Right ventricle myocardium inferior (tissue), 1 donor: Measurements from ENCODE around the gene BTBD2. TPM values are rescaled to one million over a fixed set of nuclear protein-coding genes. Genes with fewer than 3 reads are reported as not detected.
"Not testable (repeated sequence)": the region's sequence is repeated elsewhere in the genome, so short reads cannot be mapped to it uniquely, and the experiment has no call there.

Experiments
- ATAC-seq: fragments of 200-7000 bp; cut with Tn5 transposase; one replicate; pipeline ENCODE4 v1.9.1; 2020; ENCODE audit warnings: mild to moderate bottlenecking, moderate library complexity
- DNase-seq: peaks from one replicate; pipeline ENCODE4 v3.0.0; 2021; ENCODE audit errors: missing footprints
- intact Hi-C: fragments of 100-400 bp; cut with DNase I; formaldehyde crosslinking; loops from one replicate; pipeline ENCODE4 v1.11.0; 2022
- total RNA-seq: library from RNA; stranded (reverse); fragmentation: NEBNext Ultra II Directional; extraction: Animal tissue kit (Norgen Biotek cat#: 25700); gene quantifications from one replicate; pipeline ENCODE4 v1.2.1, GENCODE V29; 2021
- donor health status: DM: no; HTN: yes; CAD: no; lungs with severe emphysema.

Gene BTBD2
- total RNA-seq, 1 donor from 2014 or later: 48.7 TPM

- ATAC-seq (no peak), DNase-seq (no peak)
- intact Hi-C loops: no loop called here
These were observed 22.7 kb downstream of the BTBD2 start for GRCh38 chr19:1992759-1993260.

- intact Hi-C loops: no loop called here
- ATAC-seq (no peak), DNase-seq (no peak)
These were observed 24.2 kb downstream of the BTBD2 start for GRCh38 chr19:1991018-1991913.

GRCh38 chr19:1990230-1991017 is 25.1 kb downstream of the BTBD2 start:
- intact Hi-C loops: no loop called here
- DNase-seq (no peak), ATAC-seq (no peak)

GRCh38 chr19:1989513-1990229 is 25.8 kb downstream of the BTBD2 start:
- DNase-seq (no peak), ATAC-seq (no peak)

GRCh38 chr19:1988464-1988863 is 27.1 kb downstream of the BTBD2 start:
- intact Hi-C loops: not testable (repeated sequence)

More at GRCh38 chr19:1989513-1990229, 25.8 kb downstream of the BTBD2 start:
- intact Hi-C loops: no loop called here

GRCh38 chr19:1987197-1988187 is 28.0 kb downstream of the BTBD2 start:
- ATAC-seq (no peak), DNase-seq (no peak)
- intact Hi-C loops: no loop called here

More at GRCh38 chr19:1988464-1988863, 27.1 kb downstream of the BTBD2 start:
- not testable (repeated sequence) for ATAC-seq
- DNase-seq: peak; percentile 11

- DNase-seq (no peak), ATAC-seq (peak; percentile 17)
- intact Hi-C loops: no loop called here
These were observed 29.0 kb downstream of the BTBD2 start for GRCh38 chr19:1986357-1987162.

- DNase-seq (no peak), ATAC-seq (peak; percentile 3)
- intact Hi-C loops: no loop called here
These were observed 29.7 kb downstream of the BTBD2 start for GRCh38 chr19:1985588-1986356.

- no peak for DNase-seq
- no peak for ATAC-seq
- intact Hi-C loops: no loop called here
These were observed 31.2 kb downstream of the BTBD2 start for GRCh38 chr19:1984357-1984756.

GRCh38 chr19:1981253-1981652 is 34.3 kb downstream of the BTBD2 start:
- DNase-seq (no peak), ATAC-seq (no peak)
- intact Hi-C loops: no loop called here

GRCh38 chr19:1980809-1981181 is 34.7 kb downstream of the BTBD2 start:
- DNase-seq: no peak
- intact Hi-C loops: no loop called here

GRCh38 chr19:1980091-1980808 is 35.3 kb downstream of the BTBD2 start:
- no peak for ATAC-seq
- intact Hi-C loops: no loop called here
- no peak for DNase-seq

More at GRCh38 chr19:1980809-1981181, 34.7 kb downstream of the BTBD2 start:
- no peak for ATAC-seq

- ATAC-seq: peak; percentile 7
- no peak for DNase-seq
- intact Hi-C loops: no loop called here
These were observed 35.9 kb downstream of the BTBD2 start for GRCh38 chr19:1979642-1980041.

- peak; percentile 55 for DNase-seq
- intact Hi-C loops: no loop called here
- ATAC-seq: no peak
These were observed 36.5 kb downstream of the BTBD2 start for GRCh38 chr19:1979017-1979416.

- DNase-seq (no peak), ATAC-seq (no peak)
- intact Hi-C loops: no loop called here
These were observed 37.1 kb downstream of the BTBD2 start for GRCh38 chr19:1978346-1978894.
